ENCODE measurements around the gene OS9.
A peak's percentile ranks its signal among the peaks of the same experiment; 100 is the strongest.

OS9 gene

GRCh38 chr12:57754411-57755193 lies 60.7 kb downstream of the OS9 start, which contains the start of gene MARCHF9:
TSS of gene MARCHF9 (plus strand) at chr12:57755103. CDS start at chr12:57755529, 426 bp downstream.
- Histone ChIP-seq H4K8ac (ENCODE audit: low read depth, low read length) (no peak within 1 kb of the TSS), H3K79me1 (ENCODE audit: low read length) (peaks cover 3% of the 10 kb centered on the region), H3K36me3 (ENCODE audit: control insufficient read depth in 1 of 2, insufficient read depth in 2 of 2, low read length in 2 of 2) (peaks cover 6 to 11% of the 10 kb centered on the region in 2 experiments), H2BK5ac (ENCODE audit: low read depth, low read length, poor library complexity) (no peak within 1 kb of the TSS), H3K4me1 (ENCODE audit: control insufficient read depth in 1 of 2, insufficient read depth in 2 of 2, low read length in 2 of 2) (peaks cover 7 to 18% of the 10 kb centered on the region in 2 experiments), H2BK120ac (ENCODE audit: insufficient read depth, low read length, poor library complexity) (no peak within 1 kb of the TSS), H3K9me3 (ENCODE audit: insufficient read depth, low read depth, low read length) (peaks cover 5% of the 10 kb centered on the region), H3K27ac (ENCODE audit: low read depth, low read length) (no peak within 1 kb of the TSS), H3K9ac (ENCODE audit: low read length) (no peak within 1 kb of the TSS), H2AFZ (ENCODE audit: insufficient read depth, low read length, poor library complexity) (peak within 1 kb of the TSS; percentile 66), H4K91ac (ENCODE audit: low read depth, low read length) (no peak within 1 kb of the TSS), H4K12ac (ENCODE audit: low read depth, low read length) (no peak within 1 kb of the TSS), H3K4me2 (ENCODE audit: low read length) (peak within 1 kb of the TSS; percentile 86), H3K4me3 (ENCODE audit: low read depth, low read length) (peak within 1 kb of the TSS; percentile 66), H3K4ac (ENCODE audit: low read depth, low read length) (no peak within 1 kb of the TSS), H3K79me2 (ENCODE audit: control insufficient read depth, insufficient read depth, low read length, poor library complexity) (peaks cover 9% of the 10 kb centered on the region), H3K23ac (ENCODE audit: low read length) (peak within 1 kb of the TSS; percentile 11), H2AK5ac (ENCODE audit: low read length) (no peak within 1 kb of the TSS), H3K18ac (ENCODE audit: low read length) (no peak within 1 kb of the TSS), H2BK12ac (ENCODE audit: low read length) (no peak within 1 kb of the TSS), H3K14ac (ENCODE audit: low read length) (no peak within 1 kb of the TSS), H3K27me3 (ENCODE audit: insufficient read depth, low read length) (peaks cover 22% of the 10 kb centered on the region)
- peak in 1 of 2 donors; percentile 48 for DNase-seq
- WGBS (ENCODE audit: extremely low coverage, insufficient coverage, insufficient read length) = no CpG with 5 or more reads among the region's 41 CpGs

GRCh38 chr12:57755194-57755453 lies 61.2 kb downstream of the OS9 start:
- Histone ChIP-seq H3K27me3 (ENCODE audit: insufficient read depth, low read length) (peaks cover 22% of the 10 kb centered on the region), H3K4ac (ENCODE audit: low read depth, low read length) (no peak overlapping the region), H3K4me1 (ENCODE audit: control insufficient read depth in 1 of 2, insufficient read depth in 2 of 2, low read length in 2 of 2) (peaks cover 7 to 18% of the 10 kb centered on the region in 2 experiments), H4K91ac (ENCODE audit: low read depth, low read length) (no peak overlapping the region), H4K12ac (ENCODE audit: low read depth, low read length) (no peak overlapping the region), H3K79me2 (ENCODE audit: control insufficient read depth, insufficient read depth, low read length, poor library complexity) (peaks cover 9% of the 10 kb centered on the region), H3K18ac (ENCODE audit: low read length) (no peak overlapping the region), H3K36me3 (ENCODE audit: control insufficient read depth in 1 of 2, insufficient read depth in 2 of 2, low read length in 2 of 2) (peaks cover 6 to 11% of the 10 kb centered on the region in 2 experiments), H3K23ac (ENCODE audit: low read length) (no peak overlapping the region), H3K79me1 (ENCODE audit: low read length) (peaks cover 3% of the 10 kb centered on the region), H3K9ac (ENCODE audit: low read length) (no peak overlapping the region), H2BK120ac (ENCODE audit: insufficient read depth, low read length, poor library complexity) (no peak overlapping the region), H3K9me3 (ENCODE audit: insufficient read depth, low read depth, low read length) (peaks cover 5% of the 10 kb centered on the region), H2AFZ (ENCODE audit: insufficient read depth, low read length, poor library complexity) (no peak overlapping the region), H2BK5ac (ENCODE audit: low read depth, low read length, poor library complexity) (no peak overlapping the region), H2AK5ac (ENCODE audit: low read length) (no peak overlapping the region), H4K8ac (ENCODE audit: low read depth, low read length) (no peak overlapping the region), H3K4me2 (ENCODE audit: low read length) (peak overlapping the region; percentile 86), H3K27ac (ENCODE audit: low read depth, low read length) (no peak overlapping the region), H2BK12ac (ENCODE audit: low read length) (no peak overlapping the region), H3K4me3 (ENCODE audit: low read depth, low read length) (peak overlapping the region; percentile 62), H3K14ac (ENCODE audit: low read length) (no peak overlapping the region)
- no CpG with 5 or more reads among the region's 34 CpGs for WGBS (ENCODE audit: extremely low coverage, insufficient coverage, insufficient read length)
- DNase-seq = no peak

GRCh38 chr12:57755454-57756372 lies 61.8 kb downstream of the OS9 start:
- Histone ChIP-seq H4K91ac (ENCODE audit: low read depth, low read length) (no peak overlapping the region), H3K9ac (ENCODE audit: low read length) (no peak overlapping the region), H2BK12ac (ENCODE audit: low read length) (no peak overlapping the region), H3K23ac (ENCODE audit: low read length) (no peak overlapping the region), H2BK5ac (ENCODE audit: low read depth, low read length, poor library complexity) (no peak overlapping the region), H3K36me3 (ENCODE audit: control insufficient read depth in 1 of 2, insufficient read depth in 2 of 2, low read length in 2 of 2) (peaks cover 1 to 5% of the 10 kb centered on the region in 2 experiments), H3K18ac (ENCODE audit: low read length) (no peak overlapping the region), H3K4me1 (ENCODE audit: control insufficient read depth in 1 of 2, insufficient read depth in 2 of 2, low read length in 2 of 2) (peaks cover 7 to 18% of the 10 kb centered on the region in 2 experiments), H2AFZ (ENCODE audit: insufficient read depth, low read length, poor library complexity) (peak overlapping the region; percentile 66), H3K79me1 (ENCODE audit: low read length) (peaks cover 3% of the 10 kb centered on the region), H3K27me3 (ENCODE audit: insufficient read depth, low read length) (peaks cover 22% of the 10 kb centered on the region), H3K27ac (ENCODE audit: low read depth, low read length) (no peak overlapping the region), H2BK120ac (ENCODE audit: insufficient read depth, low read length, poor library complexity) (no peak overlapping the region), H3K14ac (ENCODE audit: low read length) (no peak overlapping the region), H3K79me2 (ENCODE audit: control insufficient read depth, insufficient read depth, low read length, poor library complexity) (peaks cover 9% of the 10 kb centered on the region), H4K12ac (ENCODE audit: low read depth, low read length) (no peak overlapping the region), H3K4ac (ENCODE audit: low read depth, low read length) (no peak overlapping the region), H3K4me2 (ENCODE audit: low read length) (peak overlapping the region; percentile 86), H2AK5ac (ENCODE audit: low read length) (no peak overlapping the region), H3K9me3 (ENCODE audit: insufficient read depth, low read depth, low read length) (peaks cover 5% of the 10 kb centered on the region), H4K8ac (ENCODE audit: low read depth, low read length) (no peak overlapping the region), H3K4me3 (ENCODE audit: low read depth, low read length) (peak overlapping the region; percentile 66)
- WGBS (ENCODE audit: extremely low coverage, insufficient coverage, insufficient read length) = no CpG with 5 or more reads among the region's 76 CpGs
- peak in 1 of 2 donors; percentile 26 for DNase-seq

DNA sequence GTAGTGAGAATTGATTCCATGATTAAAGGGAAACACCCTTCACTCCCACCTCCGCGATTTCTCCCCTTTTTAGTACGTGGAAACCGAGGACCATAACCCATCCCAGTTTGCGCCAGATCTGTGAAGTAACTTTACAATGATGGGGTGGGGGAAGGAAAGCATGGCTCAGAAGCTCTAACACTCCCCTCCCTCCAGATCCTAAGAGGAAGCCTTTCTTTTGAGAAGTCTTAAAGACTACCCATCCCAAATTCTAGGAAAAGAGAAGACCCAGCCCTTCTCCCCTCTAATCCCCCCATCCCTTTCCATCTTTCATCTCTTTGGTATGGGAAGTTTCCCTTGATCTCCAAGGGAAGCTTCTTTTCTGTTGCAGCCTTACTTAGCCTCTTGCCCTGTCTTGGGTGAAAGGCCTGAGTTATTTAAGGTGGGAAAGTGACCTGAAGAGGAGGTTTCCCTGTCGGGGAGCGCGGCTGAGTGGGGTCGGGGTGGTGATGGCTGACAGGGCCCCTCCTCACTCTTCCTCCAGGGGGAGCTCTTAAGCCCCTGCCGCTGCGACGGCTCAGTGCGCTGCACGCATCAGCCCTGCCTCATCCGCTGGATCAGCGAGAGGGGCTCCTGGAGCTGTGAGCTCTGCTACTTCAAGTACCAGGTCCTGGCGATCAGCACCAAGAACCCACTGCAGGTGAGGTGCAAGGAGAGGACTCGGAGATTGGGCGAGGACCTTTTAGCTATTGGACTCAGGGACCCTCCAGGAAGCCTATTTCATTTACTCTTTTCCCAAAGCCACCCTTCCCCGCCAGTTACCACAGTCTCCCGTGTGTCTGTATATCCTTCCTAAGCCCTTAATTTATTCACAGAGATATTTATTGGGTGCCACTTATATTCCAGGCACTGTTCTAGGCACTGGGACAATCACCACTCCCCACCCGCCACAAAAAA lies 62.7 kb downstream of the OS9 start:
- H3K23ac ChIP-seq (ENCODE audit: low read length) = no peak overlapping the region
- H2AK5ac ChIP-seq (ENCODE audit: low read length) = no peak overlapping the region
- H3K79me2 ChIP-seq (ENCODE audit: control insufficient read depth, insufficient read depth, low read length, poor library complexity) = peaks cover 4% of the 10 kb centered on the region
- H4K91ac ChIP-seq (ENCODE audit: low read depth, low read length) = no peak overlapping the region
- peaks cover 5% of the 10 kb centered on the region for H3K9me3 ChIP-seq (ENCODE audit: insufficient read depth, low read depth, low read length)
- H3K27me3 ChIP-seq (ENCODE audit: insufficient read depth, low read length) = peaks cover 22% of the 10 kb centered on the region
- no peak overlapping the region for H2AFZ ChIP-seq (ENCODE audit: insufficient read depth, low read length, poor library complexity)
- H3K14ac ChIP-seq (ENCODE audit: low read length) = no peak overlapping the region
- no peak overlapping the region for H2BK5ac ChIP-seq (ENCODE audit: low read depth, low read length, poor library complexity)
- no peak overlapping the region for H2BK12ac ChIP-seq (ENCODE audit: low read length)
- peak overlapping the region; percentile 86 for H3K4me2 ChIP-seq (ENCODE audit: low read length)
- WGBS (ENCODE audit: extremely low coverage, insufficient coverage, insufficient read length) = no CpG with 5 or more reads among the region's 22 CpGs
- H4K12ac ChIP-seq (ENCODE audit: low read depth, low read length) = no peak overlapping the region
- H4K8ac ChIP-seq (ENCODE audit: low read depth, low read length) = no peak overlapping the region
- H3K18ac ChIP-seq (ENCODE audit: low read length) = no peak overlapping the region
- peak in 1 of 2 donors; percentile 71 for DNase-seq
- H2BK120ac ChIP-seq (ENCODE audit: insufficient read depth, low read length, poor library complexity) = no peak overlapping the region
- no peaks in the 10 kb centered on the region for H3K36me3 ChIP-seq (ENCODE audit: control insufficient read depth in 1 of 2, insufficient read depth in 2 of 2, low read length in 2 of 2)
- H3K4me3 ChIP-seq (ENCODE audit: low read depth, low read length) = no peak overlapping the region
- no peak overlapping the region for H3K27ac ChIP-seq (ENCODE audit: low read depth, low read length)
- peaks cover 2 to 10% of the 10 kb centered on the region in 2 experiments for H3K4me1 ChIP-seq (ENCODE audit: control insufficient read depth in 1 of 2, insufficient read depth in 2 of 2, low read length in 2 of 2)
- H3K4ac ChIP-seq (ENCODE audit: low read depth, low read length) = no peak overlapping the region
- no peak overlapping the region for H3K9ac ChIP-seq (ENCODE audit: low read length)
- H3K79me1 ChIP-seq (ENCODE audit: low read length) = peaks cover 3% of the 10 kb centered on the region
